ENCODE results near the gene NBAS.

The NBAS gene

DNA sequence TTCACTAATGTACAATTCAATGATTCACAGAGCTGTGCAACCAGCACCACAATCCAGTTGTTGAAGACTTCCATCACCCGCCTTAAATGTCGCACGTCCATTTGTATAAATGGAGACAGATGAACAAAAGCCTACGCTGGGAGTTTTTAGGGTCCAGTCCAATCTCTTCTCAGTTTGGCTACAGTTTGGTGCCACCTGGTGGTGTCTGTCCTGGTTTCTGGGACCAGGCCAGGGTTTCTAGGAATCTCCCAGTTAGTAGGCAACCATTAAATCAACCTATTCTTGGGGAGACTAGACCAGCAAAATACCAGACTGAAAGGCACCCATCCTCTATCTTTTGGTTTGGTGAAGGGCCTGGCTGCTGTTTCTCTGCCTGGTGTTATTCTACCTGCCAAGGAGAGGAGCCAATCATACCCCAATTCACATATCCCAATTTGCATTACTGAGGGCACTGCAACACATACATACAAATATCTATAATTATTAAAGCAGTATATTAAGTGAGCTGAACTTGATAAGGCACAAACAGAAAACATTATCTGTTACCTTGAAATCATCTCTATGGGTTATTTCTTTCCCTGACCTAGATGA is 27.3 kb upstream of the NBAS start:
- ATAC-seq, result no peak

DNA sequence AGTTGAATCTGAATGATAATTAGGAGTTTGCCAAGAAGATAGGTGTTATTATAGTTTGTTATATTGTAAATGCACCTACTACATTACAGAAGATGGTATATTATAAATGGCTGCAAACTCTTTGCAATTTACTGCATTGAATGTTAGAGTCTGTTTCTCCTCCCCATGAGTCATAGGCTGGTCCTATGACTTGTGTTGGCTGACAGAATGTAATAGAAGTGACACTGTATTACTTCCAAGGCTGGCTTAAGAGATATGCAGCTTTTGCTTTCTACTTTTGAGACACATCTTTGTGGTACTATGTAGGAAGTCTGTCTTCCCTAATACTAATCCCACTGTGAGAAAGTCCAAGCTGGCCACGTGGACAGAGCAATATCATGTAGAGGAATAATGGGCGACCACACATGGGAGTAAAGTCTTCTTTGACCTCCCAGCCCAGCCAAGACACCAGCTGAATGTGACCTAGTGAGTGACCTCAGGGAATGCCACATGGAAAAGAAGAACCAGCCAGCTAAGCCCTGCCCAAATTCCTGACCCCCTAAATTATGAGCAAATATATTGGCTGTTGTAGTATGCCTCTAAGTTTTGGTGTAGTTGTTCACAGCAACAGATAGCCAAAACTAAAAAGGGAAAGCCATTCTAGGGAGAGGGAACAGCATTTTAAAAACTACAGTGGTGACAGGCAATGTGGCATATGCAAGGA is 23.8 kb upstream of the NBAS start:
- ATAC-seq, result no peak

DNA sequence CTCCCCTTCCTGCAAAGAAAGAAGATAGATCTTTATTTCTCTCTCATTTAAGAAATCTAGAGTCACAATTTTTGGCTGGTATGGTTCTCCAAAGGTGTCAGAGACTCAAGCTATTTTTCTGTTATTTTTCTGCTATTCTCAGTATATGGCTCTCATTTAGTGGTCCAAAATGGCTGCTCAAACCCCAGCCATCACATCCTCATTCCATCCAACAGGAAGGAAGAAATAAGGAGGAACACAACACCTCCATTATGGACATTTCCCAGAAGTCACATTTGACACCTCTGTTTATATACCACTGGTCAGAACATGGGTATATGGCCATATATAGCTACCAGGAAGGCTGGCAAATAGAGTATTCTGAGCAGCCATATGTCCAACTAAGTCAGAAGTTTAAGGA is 23.2 kb upstream of the NBAS start:
- no peak for ATAC-seq

DNA sequence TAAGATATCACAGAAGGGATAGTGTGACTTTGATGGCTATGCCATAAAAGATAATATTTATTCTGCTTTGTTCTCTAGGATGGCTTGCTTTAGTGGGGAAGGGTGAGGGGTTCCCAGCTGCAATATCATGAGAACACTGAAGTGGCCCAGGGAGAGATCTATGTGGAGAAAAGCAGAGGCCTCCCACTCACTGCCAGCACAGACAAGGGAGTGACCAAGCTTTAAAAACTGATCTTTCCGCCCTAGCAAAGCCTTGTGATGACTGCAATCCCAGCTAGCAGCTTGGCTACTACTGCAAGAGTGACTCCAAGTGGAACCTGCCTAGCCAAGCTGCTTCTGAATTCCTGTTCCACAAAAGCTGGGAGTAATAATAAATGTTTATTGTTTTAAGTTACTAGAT is 22.7 kb upstream of the NBAS start:
- ATAC-seq, result no peak

DNA sequence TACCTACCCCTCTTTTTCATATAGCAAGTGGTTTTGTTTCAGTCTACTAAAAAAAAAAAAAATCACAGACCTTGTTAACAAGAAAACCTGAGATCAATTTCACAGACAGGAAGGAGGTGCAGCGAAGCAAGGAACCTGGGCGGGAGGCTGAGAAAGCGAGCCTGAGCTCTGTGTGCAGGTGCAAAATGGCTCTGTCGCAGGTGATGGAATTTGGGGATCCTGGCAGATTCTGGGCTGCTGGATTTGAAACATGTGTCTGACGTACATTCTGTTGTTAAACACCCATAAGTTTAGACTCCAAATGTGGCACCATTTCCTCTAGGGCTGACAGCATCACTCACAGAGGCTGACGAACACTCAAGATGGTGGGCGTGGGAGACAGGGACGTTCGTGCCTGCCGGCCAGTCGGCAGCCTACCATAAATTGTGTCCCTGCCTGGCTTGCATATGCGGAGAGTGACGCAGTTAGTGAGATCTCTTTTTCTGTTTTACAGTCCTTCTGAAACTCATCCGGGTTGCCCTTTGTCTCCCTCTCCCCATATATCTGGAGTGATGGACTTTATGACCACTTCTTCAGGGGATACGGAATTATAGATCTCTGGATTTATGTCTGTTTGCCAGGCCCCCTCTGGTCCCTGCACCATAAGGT is 21.7 kb upstream of the NBAS start:
- no peak for ATAC-seq

DNA sequence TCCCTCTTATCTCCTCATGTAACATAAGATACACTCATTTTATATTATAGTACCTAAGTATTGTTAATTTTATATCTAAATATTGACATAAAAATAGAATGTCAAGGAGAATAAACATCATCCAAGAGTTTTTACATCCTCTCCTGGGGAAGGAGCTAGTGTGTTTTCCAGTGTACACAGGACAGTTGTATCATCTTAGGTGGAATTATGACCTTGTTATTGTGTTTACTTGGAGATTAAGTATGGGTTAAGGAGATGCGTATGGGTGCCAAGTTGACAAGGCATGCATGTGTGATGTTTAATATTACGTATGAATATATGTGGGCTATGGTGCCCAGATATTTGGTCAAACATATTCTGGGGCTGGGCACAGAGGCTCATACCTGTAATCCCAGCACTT is 19.3 kb upstream of the NBAS start:
- no peak for ATAC-seq

DNA sequence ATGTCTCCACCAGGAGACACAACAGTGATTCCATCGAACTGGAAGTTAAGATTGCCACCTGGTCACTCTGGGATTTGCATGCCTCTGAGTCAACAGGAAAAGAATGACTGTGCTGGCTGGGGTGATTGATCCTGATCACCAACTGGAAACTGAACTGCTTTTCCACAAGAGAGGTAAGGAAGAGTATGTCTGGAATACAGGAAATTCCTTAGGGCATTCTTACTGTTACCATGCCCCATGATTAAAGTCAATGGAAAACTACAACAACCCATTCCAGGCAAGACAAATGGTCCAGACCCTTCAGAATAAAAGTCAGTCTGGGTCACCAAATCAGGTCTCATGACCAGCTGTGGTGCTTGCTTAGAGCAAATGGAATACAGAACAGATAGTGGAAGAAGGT is 18.5 kb upstream of the NBAS start:
- ATAC-seq, result no peak

DNA sequence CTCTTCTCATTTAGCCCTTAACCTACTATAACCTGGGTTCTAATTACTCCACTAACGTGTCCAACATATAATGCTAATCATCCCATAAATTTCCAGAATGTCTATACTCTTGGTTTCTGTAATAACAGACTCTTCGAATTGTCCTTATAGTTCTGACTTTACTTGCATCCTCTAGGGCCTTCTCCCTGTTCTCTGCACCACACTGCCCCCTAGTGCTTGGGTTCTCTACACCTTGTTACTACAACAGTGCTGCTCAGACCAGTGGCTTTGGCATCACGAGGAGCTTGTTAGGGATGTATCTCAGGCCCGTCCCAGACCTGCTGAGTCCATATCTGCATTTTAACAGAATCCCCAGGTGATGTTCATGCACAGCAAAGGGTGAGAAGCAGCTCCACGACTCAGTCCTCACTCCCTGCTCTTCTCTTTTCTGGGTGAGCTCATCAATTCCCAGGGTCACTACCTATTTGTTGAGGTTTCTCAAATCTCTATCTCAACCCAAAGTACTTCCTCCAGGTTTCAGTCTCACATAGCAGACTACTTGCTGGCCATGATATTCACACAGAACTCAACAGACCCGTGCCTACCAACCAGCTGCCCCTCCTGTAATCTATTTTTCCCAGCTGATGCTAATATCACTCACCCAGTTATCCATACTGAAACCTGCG is 16.1 kb upstream of the NBAS start:
- ATAC-seq, result peak; percentile 92

DNA sequence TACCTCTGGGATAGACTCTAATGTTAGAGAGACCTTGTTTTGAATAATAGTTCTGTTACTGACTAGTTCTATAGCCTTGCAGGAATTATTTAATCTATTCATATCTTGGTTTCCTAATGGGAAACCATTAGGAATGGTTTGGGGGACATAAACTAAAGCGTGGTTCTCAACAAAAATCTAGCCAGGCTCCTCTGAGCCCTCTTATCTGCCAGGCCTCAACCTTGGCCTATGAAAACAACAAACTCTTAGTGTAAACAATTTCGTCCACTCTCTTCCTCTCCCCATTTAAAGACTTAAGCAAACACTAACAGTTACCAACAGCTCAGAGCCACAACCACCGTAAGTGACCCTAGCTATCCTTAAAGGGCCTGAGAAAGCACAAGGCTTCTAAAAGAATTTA is 10.6 kb upstream of the NBAS start:
- ATAC-seq, result no peak

DNA sequence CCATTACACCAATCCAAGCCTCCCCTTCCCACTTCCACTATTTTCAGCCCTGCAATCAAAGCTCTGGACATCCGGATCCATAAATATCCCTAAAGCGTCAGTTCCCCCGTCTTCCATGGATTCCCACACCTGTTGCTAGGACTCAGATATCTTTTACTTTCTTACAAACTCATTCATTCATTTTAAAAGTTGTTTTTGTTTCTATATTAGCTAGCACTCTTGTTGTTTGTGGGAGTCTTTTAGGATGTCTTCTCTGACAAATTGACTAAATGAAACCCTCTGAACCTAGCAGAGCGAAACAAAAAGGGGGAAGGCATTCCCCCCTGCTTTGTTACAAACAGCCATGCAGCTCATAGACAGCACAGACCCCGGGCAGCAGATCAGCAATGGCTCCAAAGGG is 9.0 kb upstream of the NBAS start:
- ATAC-seq, result no peak

DNA sequence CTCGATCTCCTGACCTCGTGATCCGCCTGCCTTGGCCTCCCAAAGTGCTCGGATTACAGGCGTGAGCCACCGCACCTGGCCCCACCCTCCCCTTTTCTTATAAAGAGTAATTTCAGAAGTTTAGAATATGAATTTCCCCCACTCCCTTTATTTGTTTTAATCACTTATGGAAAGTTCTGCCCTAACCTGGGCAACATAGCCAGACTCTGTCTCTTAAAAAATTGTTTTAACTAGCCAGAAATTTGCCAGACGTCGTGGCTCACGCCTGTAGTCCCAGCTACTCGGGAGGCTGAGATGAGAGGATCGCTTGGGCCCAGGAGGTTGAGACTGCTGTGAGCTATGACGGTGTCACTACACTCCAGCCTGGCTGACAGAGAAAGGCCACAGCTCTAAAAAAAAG is 7.7 kb upstream of the NBAS start:
- ATAC-seq, result no peak

DNA sequence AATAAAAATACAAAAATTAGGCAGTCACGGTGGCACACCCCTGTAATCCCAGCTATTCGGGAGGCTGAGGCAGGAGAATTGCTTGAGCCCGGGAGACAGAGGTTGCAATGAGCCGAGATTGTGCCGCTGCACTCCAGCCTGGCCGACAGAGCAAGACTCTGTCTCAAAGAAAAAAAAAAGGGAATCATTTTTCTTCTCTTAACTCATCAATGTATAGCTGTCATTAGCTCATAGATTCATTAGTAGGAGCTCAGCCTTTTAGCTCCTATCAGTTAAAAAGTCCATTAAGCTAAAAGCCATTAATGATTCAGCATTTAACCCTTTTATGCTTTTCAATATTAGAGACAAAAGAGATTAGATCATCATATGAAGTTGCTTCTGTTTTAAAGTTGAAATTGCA is 5.8 kb upstream of the NBAS start:
- no peak for ATAC-seq

DNA sequence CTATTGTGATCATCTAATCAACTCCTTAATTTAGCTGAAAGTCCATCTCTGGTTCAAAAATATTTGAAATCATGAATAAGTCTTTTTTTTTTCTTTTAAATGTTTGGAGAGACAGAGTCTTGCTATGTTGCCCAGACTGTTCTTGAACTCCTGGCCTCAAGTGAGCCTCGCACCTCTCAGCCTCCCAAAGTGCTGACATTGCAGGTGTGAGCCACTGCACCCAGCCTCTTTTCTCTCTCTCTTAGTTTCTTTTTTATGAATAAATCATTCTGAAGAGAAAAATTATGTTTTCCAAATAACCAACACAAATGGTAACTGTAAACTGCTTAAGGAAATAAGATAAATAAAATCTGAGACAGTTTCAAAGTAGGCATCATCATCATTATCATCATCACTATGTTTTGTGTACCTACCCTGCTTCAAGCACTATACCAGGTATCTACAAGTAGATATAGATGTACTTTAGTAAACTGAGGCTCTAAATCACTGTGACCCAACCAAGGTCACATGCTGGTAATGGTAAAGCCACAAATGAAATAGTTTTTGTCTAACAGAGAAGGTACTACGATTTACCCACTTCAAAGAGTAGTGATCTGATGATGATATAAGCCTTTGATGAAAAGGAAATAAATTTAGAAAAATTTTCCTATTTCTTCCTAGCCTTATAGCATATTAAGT is 5.0 kb upstream of the NBAS start:
- ATAC-seq, result no peak

DNA sequence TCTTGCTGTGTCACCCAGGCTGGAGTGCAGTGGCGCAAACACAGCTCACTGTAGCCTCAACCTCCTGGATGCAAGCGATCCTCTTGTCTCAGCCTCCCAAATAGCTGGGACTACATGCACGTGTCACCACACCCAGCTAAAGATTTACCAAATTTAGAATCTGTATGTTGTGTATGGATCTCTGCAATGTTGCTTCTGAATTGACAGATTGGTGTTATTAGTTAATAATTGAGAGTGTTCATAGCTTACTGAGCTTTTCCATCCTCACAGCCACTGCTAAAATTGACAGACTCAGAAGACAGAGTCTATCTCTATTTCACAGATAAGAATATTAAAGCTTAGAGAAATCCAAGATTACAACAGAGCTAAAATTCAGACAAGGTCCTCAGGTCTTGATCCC is 4.3 kb upstream of the NBAS start:
- no peak for ATAC-seq

DNA sequence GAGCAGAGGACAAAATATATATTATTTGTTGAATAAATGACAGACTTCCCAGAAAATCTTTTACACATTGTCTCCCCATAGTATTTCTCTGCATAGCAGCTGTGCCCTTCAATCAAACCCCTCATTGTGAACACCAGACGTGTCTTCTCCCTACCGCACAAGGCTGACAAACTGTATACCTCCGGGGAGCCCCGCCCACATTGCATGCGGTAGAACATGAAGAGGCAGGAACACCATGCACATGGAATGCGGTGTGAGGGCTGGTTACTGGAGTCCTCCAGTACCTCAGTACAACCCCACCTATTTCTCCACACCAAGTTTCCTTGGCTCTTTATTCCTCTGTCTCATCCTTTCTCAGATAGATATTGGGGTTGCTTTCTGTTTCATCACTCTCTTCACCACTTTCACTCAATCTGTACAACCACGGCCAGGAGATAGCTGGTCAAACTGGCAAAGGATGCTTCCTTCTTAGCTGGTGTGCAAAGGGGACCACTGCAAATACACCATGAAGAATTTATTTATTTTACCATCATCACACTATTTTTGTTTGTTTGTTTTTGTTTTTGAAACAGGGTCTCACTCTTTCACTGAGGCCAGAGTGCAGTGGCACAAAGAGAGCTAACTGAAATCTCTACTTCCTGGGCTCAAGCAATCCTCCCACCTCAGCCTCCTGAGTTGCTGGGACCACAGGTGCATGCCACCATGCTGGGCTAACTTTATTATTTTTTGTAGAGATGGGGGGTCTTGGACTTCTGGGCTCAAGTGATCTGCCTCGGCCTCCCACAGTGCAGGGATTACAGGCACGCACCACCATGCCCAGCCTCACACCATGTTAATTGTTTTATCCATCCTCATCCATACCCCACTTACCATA is 2.3 kb upstream of the NBAS start:
- no peak for ATAC-seq

DNA sequence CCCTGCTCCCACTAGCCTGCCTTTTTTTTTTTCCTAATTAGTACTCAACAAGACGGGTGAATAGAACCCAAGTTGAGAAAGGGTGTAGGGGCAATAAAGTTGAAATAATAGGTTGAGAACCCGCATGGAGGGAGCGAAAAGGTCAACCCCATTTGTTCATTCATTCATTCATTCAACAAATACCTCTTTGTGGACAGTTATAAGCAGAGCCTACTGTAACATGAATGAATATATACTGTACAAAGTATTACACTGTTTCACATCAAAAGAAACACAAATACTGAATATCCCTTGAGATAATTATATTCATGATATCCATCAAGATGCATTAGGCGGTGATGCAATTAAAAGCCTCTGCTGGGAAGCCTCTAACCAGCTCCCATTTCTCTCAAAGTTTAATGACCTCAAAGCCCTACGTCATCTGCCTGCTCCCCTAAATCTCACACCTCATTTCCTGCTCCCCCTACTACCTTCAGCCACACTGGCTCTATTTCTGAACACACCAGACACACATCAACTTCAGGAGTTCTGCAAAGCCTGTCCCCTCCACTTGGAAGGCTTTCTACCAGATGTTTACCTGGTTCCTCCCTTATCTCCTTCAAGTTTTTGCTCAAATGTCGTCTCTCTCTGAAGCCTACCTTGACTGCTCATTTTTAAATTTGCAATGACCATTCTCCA is 1.4 kb upstream of the NBAS start:
- ATAC-seq, result no peak

DNA sequence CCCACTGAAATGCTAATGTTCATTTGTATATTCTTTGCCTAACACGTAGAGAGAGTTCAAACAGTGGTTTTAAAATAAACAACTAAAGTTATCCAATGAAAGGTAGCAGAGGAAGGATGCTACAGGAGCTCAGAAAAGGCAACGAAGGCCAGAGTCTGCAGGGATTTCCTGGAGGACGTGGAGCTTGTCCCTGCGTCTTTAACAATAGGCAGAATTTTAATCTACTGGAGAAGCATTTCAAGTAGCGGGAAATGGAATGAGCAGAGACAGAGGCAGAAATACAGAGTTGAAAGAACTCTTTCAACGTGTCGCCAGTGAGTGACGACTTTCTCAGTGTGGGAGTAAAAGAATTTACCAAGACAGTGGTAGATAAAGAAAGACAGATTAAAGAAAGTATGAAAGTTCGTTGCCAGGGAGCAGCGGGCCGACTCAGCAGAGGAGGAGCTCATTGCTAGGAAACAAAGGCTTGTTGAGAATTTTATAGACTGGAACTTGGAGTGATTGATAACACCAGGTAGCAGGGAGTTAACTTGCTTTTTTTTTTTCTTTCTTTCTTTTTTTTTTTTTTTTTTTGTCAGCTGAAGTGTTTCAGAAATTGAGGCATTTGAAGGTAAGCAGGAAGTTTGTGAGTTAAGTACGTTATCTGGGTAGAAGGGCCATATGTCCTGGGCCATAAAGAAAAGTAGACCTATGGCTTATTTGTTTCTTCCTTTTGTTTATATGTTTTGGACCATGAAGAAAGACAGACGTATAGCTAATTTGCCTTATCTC is 625 bp upstream of the NBAS start:
- peak; percentile 42 to 44 for ATAC-seq

DNA sequence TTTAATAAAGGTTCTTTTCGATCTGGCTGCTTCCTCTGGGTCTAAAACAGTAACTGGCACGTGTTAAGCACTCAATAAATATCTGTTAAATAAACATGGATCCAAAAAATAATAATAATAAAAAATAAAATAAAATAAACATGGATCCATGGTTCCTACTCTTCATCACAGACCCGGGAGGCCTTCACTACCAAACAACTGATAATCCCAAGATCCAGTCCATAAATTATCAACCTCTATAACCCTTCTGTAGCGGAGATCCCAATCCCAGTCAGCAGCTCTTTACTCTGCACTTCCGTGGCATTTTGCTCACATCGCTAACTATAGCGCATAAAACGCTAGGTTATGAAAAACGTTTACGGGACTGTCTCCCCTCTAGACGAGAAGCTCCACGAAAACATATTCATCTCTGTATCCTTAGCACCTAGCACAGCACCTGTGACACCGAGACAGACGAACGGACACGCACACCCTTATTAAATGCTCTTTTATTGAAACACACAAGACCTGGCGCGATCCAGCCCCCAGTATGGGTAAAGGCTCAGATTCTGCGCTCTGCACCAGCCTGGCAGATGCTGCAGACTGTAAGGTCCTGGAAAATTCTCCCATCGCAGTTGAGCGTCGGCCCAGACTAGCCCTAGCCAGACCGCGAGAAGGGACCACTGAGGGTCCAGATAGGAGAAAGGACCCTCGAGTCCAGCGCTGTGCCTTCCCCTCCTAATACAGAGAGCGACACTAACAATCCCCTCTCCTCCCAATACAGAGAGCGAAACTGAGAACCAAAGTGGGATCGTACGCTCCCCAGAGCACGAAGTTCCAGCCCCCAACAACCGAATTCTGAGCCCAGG is 770 bp downstream of the NBAS start:
- ATAC-seq, result peak; percentile 38 to 42

DNA sequence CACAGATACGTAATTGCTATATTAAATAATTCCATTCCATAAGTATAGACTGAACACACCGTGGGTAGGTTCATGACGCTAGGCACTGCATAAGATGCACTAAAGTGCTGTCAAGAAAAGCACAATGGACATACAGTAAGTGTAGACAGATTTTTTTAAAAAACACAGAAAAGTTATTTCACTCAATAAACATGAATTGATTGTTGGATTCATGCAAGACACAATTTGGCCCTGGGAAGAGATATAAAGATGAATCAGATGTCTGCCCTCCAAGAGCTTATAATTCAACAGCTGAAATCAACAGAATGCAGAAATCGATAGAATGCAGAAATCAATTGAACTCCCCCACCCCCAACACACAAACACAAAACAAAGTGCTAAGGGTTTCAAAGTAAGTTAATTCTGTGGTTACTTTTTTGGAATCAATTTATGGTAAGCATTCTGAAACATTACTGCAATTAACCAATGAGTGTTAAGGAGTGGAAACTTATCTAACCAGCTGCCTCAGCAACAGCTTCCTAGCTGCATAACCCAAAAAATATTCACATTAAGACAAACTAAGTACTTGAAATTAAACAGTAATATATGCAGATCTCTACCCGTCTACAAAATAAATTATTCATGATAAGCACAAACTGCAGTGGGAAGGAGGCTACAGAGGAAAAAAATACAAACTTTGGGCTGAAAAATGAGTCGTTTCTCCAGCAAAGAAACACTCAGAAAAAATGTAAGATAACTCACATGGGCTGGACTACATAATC is 1.6 kb downstream of the NBAS start:
- no peak for ATAC-seq
